ENCODE results near the gene CES4A. TPM values are rescaled to one million over a fixed set of nuclear protein-coding genes. Genes with fewer than 3 reads are reported as not detected.
"Not testable (repeated sequence)": the region's sequence is repeated elsewhere in the genome, so short reads cannot be mapped to it uniquely, and the experiment has no call there.

The CES4A gene
- total RNA-seq (2014; rRNA removed; shearing (Covaris generic)): 0.34 TPM in 1 of 2 replicates, not detected in the other

DNA sequence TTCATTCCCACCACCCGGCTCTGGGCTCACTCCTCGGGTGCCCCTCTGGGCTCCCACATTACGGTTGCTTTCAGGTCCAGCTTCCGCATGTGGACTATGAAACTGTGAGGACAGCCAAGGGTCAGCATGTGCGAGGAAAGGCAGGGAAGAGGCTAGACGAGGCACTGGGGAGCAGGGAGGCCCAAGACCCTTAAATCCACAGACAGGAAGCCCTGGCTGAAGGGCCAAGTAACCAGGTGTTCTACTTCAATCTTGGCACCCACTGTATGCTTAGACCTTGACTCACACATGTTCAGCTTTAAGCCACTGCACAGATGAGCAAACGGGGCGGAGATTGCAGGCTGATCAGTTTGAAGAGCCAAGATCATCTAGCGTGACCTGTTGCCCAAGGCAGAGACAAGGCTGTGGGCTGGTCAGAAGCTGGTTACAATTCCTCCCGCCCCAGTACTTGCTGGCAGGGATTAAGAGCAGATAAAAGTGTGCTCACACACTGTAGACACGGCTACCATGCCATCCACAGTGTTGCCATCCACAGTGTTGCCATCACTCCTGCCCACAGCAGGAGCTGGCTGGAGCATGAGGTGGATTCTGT is at the start of gene CES4A:
Gene CES4A, plus strand, starts transcription at position 393 of the 592 bp plus-strand sequence. Its CDS starts 184 bp downstream, at position 577.
- no peak for DNase-seq (ENCODE audit: low spot score)
- in situ Hi-C loops (cut with HindIII; ENCODE audit: low sequenced_read_pairs): no loop called here

DNA sequence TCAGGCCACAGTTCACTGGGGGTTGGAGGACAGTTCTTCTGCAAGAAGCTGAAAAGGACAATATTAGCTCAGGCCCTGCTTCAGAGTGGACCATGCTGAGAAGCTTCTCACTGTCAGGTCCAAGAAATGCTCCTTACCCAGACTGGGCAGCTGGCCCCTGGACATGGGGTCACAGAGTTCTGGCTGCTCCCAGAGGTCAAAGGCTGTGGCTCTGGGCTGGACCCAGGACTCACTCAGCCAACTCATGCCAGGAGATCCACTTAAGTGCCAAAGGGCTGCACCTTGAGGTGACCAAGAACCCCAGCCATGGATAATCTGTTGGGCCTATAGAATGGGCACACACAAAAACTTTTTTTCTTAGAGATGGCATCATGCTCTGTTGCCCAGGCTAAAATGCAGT is 49.0 kb upstream of the CES4A start:
- in situ Hi-C loops (cut with HindIII; ENCODE audit: low sequenced_read_pairs): no loop called here
- DNase-seq (ENCODE audit: low spot score): no peak

GRCh38 chr16:66940236-66940635 is 48.2 kb upstream of the CES4A start:
- in situ Hi-C loops (cut with HindIII; ENCODE audit: low sequenced_read_pairs): no loop called here
- no peak for DNase-seq (ENCODE audit: low spot score)

DNA sequence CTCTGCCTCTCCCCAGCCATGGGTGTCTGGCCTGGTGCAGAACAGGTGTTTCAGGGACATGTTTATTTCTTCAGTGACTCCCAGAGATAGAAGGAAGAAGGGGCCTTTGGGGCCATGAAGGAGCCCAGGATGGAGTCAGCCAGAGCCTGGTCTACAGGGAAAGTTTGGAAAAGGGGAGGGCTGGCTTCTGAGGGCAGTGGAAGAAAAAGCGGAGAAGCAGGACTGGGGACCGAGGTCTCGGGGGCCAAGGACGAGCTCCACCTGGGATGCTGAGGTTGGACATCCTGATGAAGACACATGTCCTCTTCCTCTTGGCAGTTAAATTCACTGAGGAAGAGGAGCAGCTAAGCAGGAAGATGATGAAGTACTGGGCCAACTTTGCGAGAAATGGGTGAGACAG is 45.4 kb upstream of the CES4A start:
- in situ Hi-C loops (cut with HindIII; ENCODE audit: low sequenced_read_pairs): no loop called here

DNA sequence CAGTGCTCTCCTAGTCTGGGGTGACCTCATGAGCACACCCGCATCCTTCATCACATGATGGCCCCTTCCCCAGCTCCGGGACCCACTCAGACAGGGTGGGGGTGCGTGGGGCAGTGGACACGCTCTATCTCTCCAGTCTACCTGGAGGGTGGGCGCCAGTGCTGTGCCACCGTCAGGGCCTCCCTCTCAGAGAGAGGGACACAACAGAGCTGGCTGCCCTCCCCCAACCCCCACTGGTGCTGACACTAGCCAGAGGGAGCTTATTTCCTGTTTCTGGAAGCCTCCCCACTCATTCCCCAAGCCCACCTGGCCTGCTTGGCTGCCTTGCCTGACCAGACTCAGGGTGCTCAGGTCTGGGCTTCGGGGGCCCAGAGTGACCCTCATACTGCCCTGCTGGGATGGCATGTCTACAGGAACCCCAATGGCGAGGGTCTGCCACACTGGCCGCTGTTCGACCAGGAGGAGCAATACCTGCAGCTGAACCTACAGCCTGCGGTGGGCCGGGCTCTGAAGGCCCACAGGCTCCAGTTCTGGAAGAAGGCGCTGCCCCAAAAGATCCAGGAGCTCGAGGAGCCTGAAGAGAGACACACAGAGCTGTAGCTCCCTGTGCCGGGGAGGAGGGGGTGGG is 44.8 kb upstream of the CES4A start:
- in situ Hi-C loops (cut with HindIII; ENCODE audit: low sequenced_read_pairs): no loop called here
- no peak for DNase-seq (ENCODE audit: low spot score)

More for the DNA sequence above, 45.4 kb upstream of the CES4A start:
- no peak for DNase-seq (ENCODE audit: low spot score)

DNA sequence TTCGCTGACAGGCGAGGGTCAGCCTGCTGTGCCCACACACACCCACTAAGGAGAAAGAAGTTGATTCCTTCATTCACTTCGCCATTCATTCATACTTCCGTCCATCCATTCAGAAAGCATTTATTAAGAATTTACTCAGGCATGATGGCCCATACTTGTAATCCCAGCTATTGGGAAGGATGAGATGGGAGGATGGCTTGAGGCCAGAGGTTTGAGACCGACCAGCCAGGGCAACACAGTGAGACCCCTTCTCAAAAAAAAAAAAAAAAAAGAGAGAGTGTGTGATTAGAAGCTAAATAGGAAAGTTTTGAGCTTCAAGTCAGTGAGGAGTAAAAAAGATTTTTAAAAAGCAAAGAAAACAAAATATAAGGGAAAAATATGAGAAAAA is 44.3 kb upstream of the CES4A start:
- in situ Hi-C loops (cut with HindIII; ENCODE audit: low sequenced_read_pairs): no loop called here
- DNase-seq (ENCODE audit: low spot score): no peak

GRCh38 chr16:66944971-66945370 is 43.4 kb upstream of the CES4A start:
- DNase-seq (ENCODE audit: low spot score); in situ Hi-C loops (cut with HindIII; ENCODE audit: low sequenced_read_pairs): not testable (repeated sequence)

- in situ Hi-C loops (cut with HindIII; ENCODE audit: low sequenced_read_pairs): no loop called here
- no peak for DNase-seq (ENCODE audit: low spot score)
These were observed 42.5 kb upstream of the CES4A start for GRCh38 chr16:66945939-66946338.

DNA sequence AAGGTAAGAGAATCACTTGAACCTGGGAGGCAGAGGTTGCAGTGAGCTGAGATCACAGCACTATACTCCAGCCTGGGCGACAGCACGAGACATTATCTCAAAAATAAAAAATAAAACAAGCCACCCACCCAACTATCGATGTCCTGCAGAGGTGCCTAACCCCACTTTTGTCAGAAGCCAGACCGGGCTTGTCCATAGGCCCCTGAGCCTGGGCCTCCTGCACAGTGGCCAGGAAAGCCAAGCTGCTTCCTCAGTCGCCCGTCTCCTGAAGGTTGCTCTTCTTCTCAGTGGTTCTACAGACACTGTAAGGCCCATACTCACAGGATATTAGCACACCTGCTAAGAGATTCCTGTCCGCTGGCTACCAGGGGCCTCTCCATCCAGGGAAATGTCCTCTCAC is 41.8 kb upstream of the CES4A start:
- in situ Hi-C loops (cut with HindIII; ENCODE audit: low sequenced_read_pairs): no loop called here
- no peak for DNase-seq (ENCODE audit: low spot score)

- in situ Hi-C loops (cut with HindIII; ENCODE audit: low sequenced_read_pairs): no loop called here
- DNase-seq (ENCODE audit: low spot score): no peak
These were observed 41.5 kb upstream of the CES4A start for GRCh38 chr16:66946974-66947301.

DNA sequence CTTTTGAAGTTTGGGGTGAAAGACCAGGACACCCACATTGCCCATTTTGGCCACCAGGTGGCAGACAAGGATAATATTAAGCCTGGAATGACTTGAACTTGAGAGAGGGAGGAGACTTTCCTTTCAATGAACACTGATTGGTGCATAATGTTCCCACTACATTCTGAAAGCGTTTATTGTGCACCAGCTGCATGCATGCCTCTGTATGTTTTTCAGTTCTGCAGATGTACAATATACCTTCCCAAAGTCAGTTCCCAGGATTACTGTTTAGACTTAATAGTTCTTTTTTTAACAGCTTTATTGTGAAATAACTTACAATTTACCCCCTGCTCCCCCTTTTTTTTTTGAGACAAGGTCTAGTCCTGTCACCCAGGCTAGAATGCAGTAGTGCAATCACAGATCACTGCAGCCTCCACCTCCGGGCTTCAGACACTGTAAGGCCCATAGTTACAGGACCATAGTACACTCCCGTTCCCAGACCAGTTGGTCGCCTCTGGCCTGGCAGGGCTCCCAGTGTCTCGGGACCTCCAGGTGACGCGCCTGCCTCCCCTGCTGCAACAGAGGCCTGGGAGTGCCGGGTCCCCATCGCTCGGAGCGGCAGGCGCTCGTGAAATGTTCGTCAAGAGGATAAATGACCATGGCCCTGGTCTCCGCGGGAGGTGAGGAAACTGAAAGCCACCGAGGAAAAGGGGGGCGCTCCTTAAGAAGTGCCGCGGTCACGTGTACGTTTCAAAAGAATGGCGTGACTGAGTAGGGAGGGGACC is 40.9 kb upstream of the CES4A start:
- in situ Hi-C loops (cut with HindIII; ENCODE audit: low sequenced_read_pairs): no loop called here

GRCh38 chr16:66948134-66948836 is 40.1 kb upstream of the CES4A start:
- in situ Hi-C loops (cut with HindIII; ENCODE audit: low sequenced_read_pairs): no loop called here
- DNase-seq (ENCODE audit: low spot score): peak; percentile 18

More for the DNA sequence above, 40.9 kb upstream of the CES4A start:
- peak; percentile 92 for DNase-seq (ENCODE audit: low spot score)

DNA sequence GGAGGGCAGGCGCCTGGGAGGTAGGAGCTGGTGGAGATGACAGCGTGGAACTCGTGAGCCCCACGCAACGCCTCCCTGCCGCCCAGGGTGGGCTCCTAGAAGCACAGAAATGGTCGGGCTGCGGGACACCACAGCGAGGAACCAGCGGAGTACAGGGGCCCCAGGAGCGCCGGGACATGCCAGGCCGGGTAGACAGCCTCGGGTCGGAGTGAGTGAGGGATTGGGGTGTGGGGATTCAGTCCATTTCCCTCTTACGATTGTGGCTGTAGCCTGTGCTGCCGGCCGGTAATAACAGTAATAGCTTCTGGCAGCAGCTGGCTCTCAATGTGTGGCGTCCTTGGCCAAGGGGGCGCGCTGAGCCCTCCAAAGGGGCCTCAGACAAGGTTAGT is 39.6 kb upstream of the CES4A start:
- in situ Hi-C loops (cut with HindIII; ENCODE audit: low sequenced_read_pairs): no loop called here
- no peak for DNase-seq (ENCODE audit: low spot score)

DNA sequence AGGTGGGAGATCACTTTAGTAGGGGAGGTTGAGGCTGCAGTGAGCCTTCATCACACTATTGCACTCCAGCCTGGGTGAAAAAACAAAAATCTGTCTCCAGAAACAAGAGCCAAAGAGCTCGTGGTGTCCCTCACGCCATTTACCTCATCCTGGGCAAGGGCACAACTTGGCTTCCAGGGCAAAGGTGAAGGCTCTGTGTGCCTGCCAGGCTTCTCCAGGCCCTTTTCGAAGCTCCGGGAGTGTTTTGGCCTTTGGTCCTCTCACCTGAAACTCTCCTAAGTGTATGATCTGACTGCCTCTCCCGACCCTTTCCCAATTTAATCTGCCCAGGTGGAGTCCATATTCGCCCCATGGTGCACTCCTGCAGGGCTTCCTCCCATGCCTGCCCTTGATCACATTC is 38.9 kb upstream of the CES4A start:
- in situ Hi-C loops (cut with HindIII; ENCODE audit: low sequenced_read_pairs): no loop called here

GRCh38 chr16:66950437-66950836 is 38.0 kb upstream of the CES4A start:
- in situ Hi-C loops (cut with HindIII; ENCODE audit: low sequenced_read_pairs): no loop called here
- DNase-seq (ENCODE audit: low spot score): no peak

More for the DNA sequence above, 38.9 kb upstream of the CES4A start:
- DNase-seq (ENCODE audit: low spot score): no peak

DNA sequence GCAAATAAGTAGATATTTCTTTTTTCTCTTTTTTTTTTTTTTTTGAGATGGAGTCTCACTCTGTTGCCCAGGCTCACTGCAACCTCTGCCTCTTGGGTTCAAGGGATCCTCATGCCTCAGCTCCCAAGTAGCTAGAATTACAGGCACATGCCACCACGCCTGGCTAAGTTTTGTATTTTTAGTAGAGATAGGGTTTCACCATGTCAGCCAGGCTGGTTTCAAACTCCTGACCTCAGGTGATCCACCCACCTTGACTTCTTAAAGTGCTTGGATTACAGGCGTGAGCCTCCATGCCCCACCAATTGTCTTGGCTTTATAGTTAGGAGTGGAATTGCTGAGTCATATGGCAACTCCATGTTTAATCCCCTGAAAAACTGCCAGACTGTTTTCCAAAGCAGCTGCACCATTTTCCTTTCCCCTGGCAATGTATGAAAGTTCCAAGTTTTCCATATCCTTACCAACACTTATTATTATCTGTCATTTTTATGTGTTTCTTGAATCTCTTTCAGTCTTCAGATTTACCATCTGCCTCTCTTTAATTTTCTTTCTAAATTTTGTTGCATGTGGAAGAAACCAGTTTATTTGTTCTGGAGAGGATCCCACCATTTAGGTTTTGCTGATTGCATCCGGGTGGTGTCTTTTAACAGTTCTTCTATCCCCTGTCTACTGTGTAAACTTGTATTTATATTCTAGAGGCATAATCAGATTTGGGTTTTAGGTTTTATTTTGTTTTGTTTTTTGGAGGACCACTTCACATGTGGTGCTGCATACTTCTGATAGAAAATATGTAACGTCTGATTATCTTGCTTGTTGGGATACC is 37.2 kb upstream of the CES4A start:
- no peak for DNase-seq (ENCODE audit: low spot score)
- in situ Hi-C loops (cut with HindIII; ENCODE audit: low sequenced_read_pairs): no loop called here

- DNase-seq (ENCODE audit: low spot score): no peak
- in situ Hi-C loops (cut with HindIII; ENCODE audit: low sequenced_read_pairs): no loop called here
These were observed 35.8 kb upstream of the CES4A start for GRCh38 chr16:66952430-66953110.

DNA sequence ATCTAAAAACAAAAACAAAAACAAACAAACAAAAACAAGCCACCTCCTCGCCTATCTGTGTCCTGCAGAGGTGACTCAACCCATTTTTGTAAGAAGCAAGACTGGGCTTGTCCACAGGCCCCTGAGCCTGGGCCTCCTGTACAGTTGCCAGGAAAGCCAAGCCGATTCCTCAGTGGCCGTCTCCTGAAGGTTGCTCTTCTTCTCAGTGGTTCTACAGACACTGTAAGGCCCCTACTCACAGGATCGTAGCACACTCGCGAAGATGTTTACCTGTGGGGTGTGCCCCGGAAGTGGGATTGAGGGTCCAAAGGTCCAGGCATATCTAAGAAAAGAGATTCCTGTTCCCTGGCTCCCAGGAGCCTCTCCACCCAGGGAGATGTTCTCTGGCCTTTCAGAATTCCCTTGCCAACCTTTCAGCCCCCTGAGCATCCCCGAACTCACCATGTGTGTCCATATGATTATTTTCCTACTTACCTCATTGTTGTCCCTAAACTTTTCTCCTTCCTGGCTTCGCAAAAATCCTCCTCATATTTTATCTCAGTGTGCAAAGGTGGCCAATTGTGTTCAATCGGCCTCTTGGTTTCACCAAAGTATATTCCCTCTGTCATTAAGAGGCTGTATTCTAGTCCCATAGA is 34.8 kb upstream of the CES4A start:
- no peak for DNase-seq (ENCODE audit: low spot score)
- in situ Hi-C loops (cut with HindIII; ENCODE audit: low sequenced_read_pairs): no loop called here

All from G401 (cell line).